ENCODE data around the gene DIS3L2. TPM values are rescaled to one million over a fixed set of nuclear protein-coding genes. Genes with fewer than 3 reads are reported as not detected.

Gene DIS3L2
- total RNA-seq, 2 donors from 2014 or later, result 38.8 to 76.0 TPM

- Mint-ChIP-seq H3K4me1 (ENCODE audit: low read depth in 2 of 2) (peaks cover 6 to 7% of the 10 kb centered on the region in 2 donors), H3K27me3 (no peaks in the 10 kb centered on the region), H3K9me3 (no peaks in the 10 kb centered on the region), H3K36me3 (no peaks in the 10 kb centered on the region), H3K27ac (no peak overlapping the region), H3K4me3 (no peak overlapping the region)
- no peak for DNase-seq (ENCODE audit: low spot score)
- no peak for ATAC-seq
Observed at GRCh38 chr2:232120911-232121310, 159.4 kb downstream of the DIS3L2 start.

- DNase-seq (ENCODE audit: low spot score), result no peak
- no peaks in the 10 kb centered on the region for H3K9me3 Mint-ChIP-seq
- H3K4me1 Mint-ChIP-seq (ENCODE audit: low read depth in 2 of 2), result peaks cover 3 to 7% of the 10 kb centered on the region in 2 donors
- H3K4me3 Mint-ChIP-seq, result no peak overlapping the region
- H3K27me3 Mint-ChIP-seq, result no peaks in the 10 kb centered on the region
- no peak overlapping the region for H3K27ac Mint-ChIP-seq
- ATAC-seq, result no peak
- H3K36me3 Mint-ChIP-seq, result no peaks in the 10 kb centered on the region
Observed at GRCh38 chr2:232124309-232124708, 162.8 kb downstream of the DIS3L2 start.

- Mint-ChIP-seq H3K36me3 (no peaks in the 10 kb centered on the region), H3K4me3 (no peak overlapping the region), H3K27ac (no peak overlapping the region), H3K27me3 (no peaks in the 10 kb centered on the region), H3K9me3 (no peaks in the 10 kb centered on the region), H3K4me1 (ENCODE audit: low read depth in 2 of 2) (no peaks in the 10 kb centered on the region)
- DNase-seq (ENCODE audit: low spot score), result no peak
- ATAC-seq, result no peak
Observed at GRCh38 chr2:232126301-232127099, 165.0 kb downstream of the DIS3L2 start.

GRCh38 chr2:232129483-232129882, 168.0 kb downstream of the DIS3L2 start:
- H3K4me3 Mint-ChIP-seq, result no peak overlapping the region
- DNase-seq (ENCODE audit: low spot score) (no peak), ATAC-seq (no peak)
- H3K36me3 Mint-ChIP-seq, result no peaks in the 10 kb centered on the region
- H3K27ac Mint-ChIP-seq, result no peak overlapping the region
- H3K9me3 Mint-ChIP-seq, result no peaks in the 10 kb centered on the region
- no peaks in the 10 kb centered on the region for H3K4me1 Mint-ChIP-seq (ENCODE audit: low read depth in 2 of 2)
- H3K27me3 Mint-ChIP-seq, result no peaks in the 10 kb centered on the region

- DNase-seq (ENCODE audit: low spot score) (no peak), ATAC-seq (no peak)
- peaks cover 0 to 4% of the 10 kb centered on the region in 2 donors for H3K4me1 Mint-ChIP-seq (ENCODE audit: low read depth in 2 of 2)
- no peaks in the 10 kb centered on the region for H3K27me3 Mint-ChIP-seq
- H3K9me3 Mint-ChIP-seq, result no peaks in the 10 kb centered on the region
- no peaks in the 10 kb centered on the region for H3K36me3 Mint-ChIP-seq
- H3K4me3 Mint-ChIP-seq, result no peak overlapping the region
- H3K27ac Mint-ChIP-seq, result no peak overlapping the region
Observed at GRCh38 chr2:232132181-232132580, 170.7 kb downstream of the DIS3L2 start.

GRCh38 chr2:232133078-232133477, 171.6 kb downstream of the DIS3L2 start:
- DNase-seq (ENCODE audit: low spot score), result no peak
- Mint-ChIP-seq H3K4me1 (ENCODE audit: low read depth in 2 of 2) (peaks cover 0 to 4% of the 10 kb centered on the region in 2 donors), H3K27me3 (no peaks in the 10 kb centered on the region), H3K36me3 (no peaks in the 10 kb centered on the region), H3K4me3 (no peak overlapping the region), H3K9me3 (no peaks in the 10 kb centered on the region), H3K27ac (no peak overlapping the region)
- ATAC-seq, result no peak

- Mint-ChIP-seq H3K4me3 (no peak overlapping the region), H3K27ac (peak overlapping the region in 1 of 2 donors; percentile 17), H3K36me3 (no peaks in the 10 kb centered on the region), H3K9me3 (no peaks in the 10 kb centered on the region), H3K4me1 (ENCODE audit: low read depth in 2 of 2) (peaks cover 12 to 18% of the 10 kb centered on the region in 2 donors), H3K27me3 (no peaks in the 10 kb centered on the region)
- DNase-seq (ENCODE audit: low spot score), result no peak
- ATAC-seq, result peak in 1 of 2 donors; percentile 6
Observed at GRCh38 chr2:232134939-232135338, 173.4 kb downstream of the DIS3L2 start.

GRCh38 chr2:232137356-232138147, 176.0 kb downstream of the DIS3L2 start:
- Mint-ChIP-seq H3K27me3 (no peaks in the 10 kb centered on the region), H3K4me1 (ENCODE audit: low read depth in 2 of 2) (peaks cover 12 to 18% of the 10 kb centered on the region in 2 donors), H3K36me3 (no peaks in the 10 kb centered on the region), H3K4me3 (no peak overlapping the region), H3K27ac (no peak overlapping the region), H3K9me3 (no peaks in the 10 kb centered on the region)
- no peak for ATAC-seq
- DNase-seq (ENCODE audit: low spot score), result no peak

GRCh38 chr2:232138441-232138840, 176.9 kb downstream of the DIS3L2 start:
- Mint-ChIP-seq H3K9me3 (no peaks in the 10 kb centered on the region), H3K4me3 (no peak overlapping the region), H3K4me1 (ENCODE audit: low read depth in 2 of 2) (peaks cover 12 to 18% of the 10 kb centered on the region in 2 donors), H3K36me3 (no peaks in the 10 kb centered on the region), H3K27ac (peak overlapping the region; percentile 1 to 16), H3K27me3 (no peaks in the 10 kb centered on the region)
- no peak for DNase-seq (ENCODE audit: low spot score)
- no peak for ATAC-seq

- DNase-seq (ENCODE audit: low spot score) (no peak), ATAC-seq (no peak)
- no peak overlapping the region for H3K4me3 Mint-ChIP-seq
- no peaks in the 10 kb centered on the region for H3K27me3 Mint-ChIP-seq
- H3K9me3 Mint-ChIP-seq, result no peaks in the 10 kb centered on the region
- peaks cover 12 to 18% of the 10 kb centered on the region in 2 donors for H3K4me1 Mint-ChIP-seq (ENCODE audit: low read depth in 2 of 2)
- no peaks in the 10 kb centered on the region for H3K36me3 Mint-ChIP-seq
- H3K27ac Mint-ChIP-seq, result peak overlapping the region; percentile 1 to 16
Observed at GRCh38 chr2:232139171-232139594, 177.7 kb downstream of the DIS3L2 start.

GRCh38 chr2:232139786-232140562, 178.5 kb downstream of the DIS3L2 start:
- Mint-ChIP-seq H3K4me1 (ENCODE audit: low read depth in 2 of 2) (peaks cover 12 to 16% of the 10 kb centered on the region in 2 donors), H3K4me3 (no peak overlapping the region), H3K36me3 (no peaks in the 10 kb centered on the region), H3K27me3 (no peaks in the 10 kb centered on the region), H3K27ac (no peak overlapping the region), H3K9me3 (no peaks in the 10 kb centered on the region)
- DNase-seq (ENCODE audit: low spot score) (no peak), ATAC-seq (no peak)

GRCh38 chr2:232141591-232141990, 180.1 kb downstream of the DIS3L2 start:
- peaks cover 12 to 14% of the 10 kb centered on the region in 2 donors for H3K4me1 Mint-ChIP-seq (ENCODE audit: low read depth in 2 of 2)
- H3K27me3 Mint-ChIP-seq, result no peaks in the 10 kb centered on the region
- H3K9me3 Mint-ChIP-seq, result no peaks in the 10 kb centered on the region
- DNase-seq (ENCODE audit: low spot score), result no peak
- H3K27ac Mint-ChIP-seq, result no peak overlapping the region
- no peak overlapping the region for H3K4me3 Mint-ChIP-seq
- ATAC-seq, result no peak
- H3K36me3 Mint-ChIP-seq, result no peaks in the 10 kb centered on the region

GRCh38 chr2:232142049-232142448, 180.5 kb downstream of the DIS3L2 start:
- Mint-ChIP-seq H3K27ac (no peak overlapping the region), H3K27me3 (no peaks in the 10 kb centered on the region), H3K36me3 (no peaks in the 10 kb centered on the region), H3K4me1 (ENCODE audit: low read depth in 2 of 2) (peaks cover 12 to 14% of the 10 kb centered on the region in 2 donors), H3K4me3 (no peak overlapping the region), H3K9me3 (no peaks in the 10 kb centered on the region)
- ATAC-seq (no peak), DNase-seq (ENCODE audit: low spot score) (no peak)

All from natural killer cell treated with Interleukin-12 subunit alpha and Interleukin-12 subunit beta and Interleukin-15 and Interleukin-18, amount 100 ng/mL, for 72 hours (primary cell).